ENCODE results near the gene YTHDC1. TPM values are rescaled to one million over a fixed set of nuclear protein-coding genes. Genes with fewer than 3 reads are reported as not detected.

YTHDC1 gene
- total and polyA plus RNA-seq, 2 experiments from 2014 or later: 29.8 to 38.0 TPM

DNA sequence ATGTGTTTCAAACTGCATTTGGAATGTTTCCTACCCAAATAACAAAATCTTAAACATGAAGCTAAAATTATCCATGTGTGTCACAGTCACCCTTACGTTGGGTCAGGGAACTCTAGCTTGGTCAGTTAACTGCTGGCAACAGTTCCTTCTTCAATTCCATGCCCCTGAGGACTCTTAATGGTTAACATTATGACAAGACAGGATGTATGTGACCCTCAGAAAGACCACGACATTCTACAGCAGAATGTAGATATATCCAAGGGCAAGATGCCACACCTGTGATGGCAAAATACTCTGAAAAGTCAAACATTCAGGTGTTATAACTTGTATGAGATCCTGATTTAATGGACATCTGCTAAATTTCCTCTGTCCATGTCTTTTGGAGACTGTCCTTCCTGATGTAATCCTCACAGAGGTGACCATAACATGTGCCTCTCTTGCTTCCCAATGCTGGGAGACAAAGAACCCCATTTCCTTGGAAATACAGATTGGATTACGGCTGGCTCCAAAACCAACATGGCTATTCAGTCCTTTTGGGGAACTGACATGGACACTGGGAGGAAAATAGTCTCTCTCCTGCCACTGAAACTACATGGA is 39.1 kb downstream of the YTHDC1 start:
- no peak overlapping the region for H3K9ac ChIP-seq
- WGBS, 2 experiments (ENCODE audit: low coverage in 1 of 2, low lambda C conversion rate in 2 of 2, missing lambda C conversion rate in 2 of 2): 67 to 70% methylated on average over 3 of the region's 3 CpGs
- TF ChIP-seq EZH2 (IDR thresholded peaks at IDR 0.05; ENCODE audit: insufficient read depth, poor library complexity, severe bottlenecking) (no peak), EZH2phosphoT487 (IDR thresholded peaks at IDR 0.05; ENCODE audit: insufficient read depth, low read depth) (no peak)
- no peak overlapping the region for H3K4me2 ChIP-seq (ENCODE audit: unreplicated experiment)
- H3F3A ChIP-seq (ENCODE audit: insufficient read depth): peaks cover 68% of the 10 kb centered on the region
- no peaks in the 10 kb centered on the region for H4K20me1 ChIP-seq (ENCODE audit: insufficient read depth)
- in situ Hi-C loops (cut with MboI): no loop called here
- no peak overlapping the region for H3K4me3 ChIP-seq
- no peaks in the 10 kb centered on the region for H3K9me3 ChIP-seq (ENCODE audit: low read depth)
- no peaks in the 10 kb centered on the region for H3K27me3 ChIP-seq (replicated peaks; ENCODE audit: insufficient read depth)
- H3K9me2 ChIP-seq (ENCODE audit: insufficient read depth): no peaks in the 10 kb centered on the region; the same call in 1 of the 2 replicates
- H3K36me3 ChIP-seq (ENCODE audit: low read depth): peaks cover 54% of the 10 kb centered on the region
- no peaks in the 10 kb centered on the region for H3K4me1 ChIP-seq (ENCODE audit: insufficient read depth)
- no peak for DNase-seq
- H2AFZ ChIP-seq: no peak overlapping the region
- H3K79me2 ChIP-seq (ENCODE audit: insufficient read depth): no peaks in the 10 kb centered on the region
- no peak overlapping the region for H3K27ac ChIP-seq

DNA sequence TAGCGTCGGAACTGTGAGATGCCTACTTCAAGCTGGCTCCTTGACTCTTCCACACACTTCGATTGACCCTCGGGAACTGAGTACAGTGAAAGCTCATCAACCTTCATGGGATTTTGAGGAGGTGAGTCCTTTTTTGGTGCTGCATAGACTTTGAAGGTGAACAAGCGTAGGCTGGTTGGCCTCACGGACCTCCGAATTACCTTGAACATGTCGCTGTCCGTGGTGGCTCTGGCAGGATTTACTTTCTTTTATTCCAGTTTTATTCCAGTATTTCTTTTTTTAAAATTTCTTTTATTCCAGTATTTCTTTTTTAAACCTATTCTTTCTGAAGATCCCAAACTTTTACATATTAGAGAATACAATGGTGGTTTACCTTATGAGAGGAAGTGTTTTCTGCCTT is 45.2 kb downstream of the YTHDC1 start:
- Histone ChIP-seq H3K9ac (no peak overlapping the region), H3K27ac (no peak overlapping the region), H3K4me2 (ENCODE audit: unreplicated experiment) (no peak overlapping the region), H3F3A (ENCODE audit: insufficient read depth) (peaks cover 19% of the 10 kb centered on the region), H4K20me1 (ENCODE audit: insufficient read depth) (no peaks in the 10 kb centered on the region), H3K9me2 (ENCODE audit: insufficient read depth) (no peaks in the 10 kb centered on the region; the same call in 1 of the 2 replicates), H2AFZ (no peak overlapping the region), H3K27me3 (replicated peaks; ENCODE audit: insufficient read depth) (no peaks in the 10 kb centered on the region), H3K4me3 (no peak overlapping the region), H3K36me3 (ENCODE audit: low read depth) (no peaks in the 10 kb centered on the region), H3K79me2 (ENCODE audit: insufficient read depth) (no peaks in the 10 kb centered on the region), H3K9me3 (ENCODE audit: low read depth) (no peaks in the 10 kb centered on the region), H3K4me1 (ENCODE audit: insufficient read depth) (no peaks in the 10 kb centered on the region)
- WGBS, 2 experiments (ENCODE audit: low coverage in 1 of 2, low lambda C conversion rate in 2 of 2, missing lambda C conversion rate in 2 of 2): 89 to 92% methylated on average over 9 of the region's 9 CpGs
- no peak for DNase-seq
- TF ChIP-seq EZH2phosphoT487 (IDR thresholded peaks at IDR 0.05; ENCODE audit: insufficient read depth, low read depth): no peak
- no peak for TF ChIP-seq EZH2 (IDR thresholded peaks at IDR 0.05; ENCODE audit: insufficient read depth, poor library complexity, severe bottlenecking)
- in situ Hi-C loops (cut with MboI): no loop called here

DNA sequence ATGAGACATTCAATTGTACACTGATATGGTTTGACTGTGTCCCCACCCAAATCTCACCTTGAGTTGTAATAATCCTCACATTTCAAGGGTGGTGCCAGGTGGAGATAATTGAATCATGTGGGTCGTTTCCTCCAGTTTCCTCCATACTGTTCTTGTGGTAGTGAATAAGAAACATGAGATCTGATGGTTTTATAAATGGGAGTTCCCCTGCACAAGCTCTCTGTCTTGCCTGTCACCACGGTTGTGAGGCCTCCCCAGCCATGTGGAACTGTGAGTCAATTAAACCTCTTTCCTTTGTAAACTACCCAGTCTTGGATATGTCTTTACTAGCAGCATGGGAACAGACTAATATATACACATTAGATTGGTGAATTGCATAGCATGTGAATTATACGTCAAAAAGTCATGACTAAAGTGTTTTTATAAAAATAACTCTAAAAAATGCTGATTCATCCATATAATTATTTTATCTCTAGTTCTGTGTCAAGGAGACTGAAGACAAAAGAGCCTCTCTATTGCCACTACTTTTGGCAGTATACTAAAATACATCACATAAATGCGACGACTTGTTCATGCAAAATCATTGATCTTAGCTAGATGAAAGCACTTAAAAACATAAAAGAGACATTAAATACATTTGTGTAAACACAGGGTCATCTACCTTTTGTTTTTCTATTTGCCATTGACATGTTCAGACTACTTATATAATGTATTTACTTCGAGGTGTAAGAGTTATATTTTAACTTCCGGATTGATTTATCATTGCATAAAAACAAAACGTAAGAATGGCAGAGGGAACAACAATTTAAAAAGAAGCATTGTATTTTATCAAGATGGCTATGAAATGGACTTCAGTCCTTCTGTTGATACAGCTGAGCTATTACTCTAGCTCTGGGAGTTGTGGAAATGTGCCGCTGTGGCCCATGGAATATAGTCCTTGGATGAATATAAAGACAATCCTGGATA is 50.1 kb downstream of the YTHDC1 start:
- no peaks in the 10 kb centered on the region for H3F3A ChIP-seq (ENCODE audit: insufficient read depth)
- TF ChIP-seq EZH2 (IDR thresholded peaks at IDR 0.05; ENCODE audit: insufficient read depth, poor library complexity, severe bottlenecking) (no peak), EZH2phosphoT487 (IDR thresholded peaks at IDR 0.05; ENCODE audit: insufficient read depth, low read depth) (no peak)
- H2AFZ ChIP-seq: no peak overlapping the region
- no peaks in the 10 kb centered on the region for H3K36me3 ChIP-seq (ENCODE audit: low read depth)
- no peak overlapping the region for H3K27ac ChIP-seq
- H3K4me1 ChIP-seq (ENCODE audit: insufficient read depth): no peaks in the 10 kb centered on the region; the same call in 1 of the 2 replicates
- no peaks in the 10 kb centered on the region; the same call in 1 of the 2 replicates for H3K27me3 ChIP-seq (replicated peaks; ENCODE audit: insufficient read depth)
- no peak overlapping the region for H3K9ac ChIP-seq
- in situ Hi-C loops (cut with MboI): no loop called here
- DNase-seq: no peak
- WGBS, 2 experiments (ENCODE audit: low coverage in 1 of 2, low lambda C conversion rate in 2 of 2, missing lambda C conversion rate in 2 of 2): 58 to 60% methylated on average over 9 of the region's 9 CpGs
- H3K9me3 ChIP-seq (ENCODE audit: low read depth): no peaks in the 10 kb centered on the region
- H3K4me2 ChIP-seq (ENCODE audit: unreplicated experiment): no peak overlapping the region
- H3K4me3 ChIP-seq: no peak overlapping the region
- H3K9me2 ChIP-seq (ENCODE audit: insufficient read depth): no peaks in the 10 kb centered on the region
- H3K79me2 ChIP-seq (ENCODE audit: insufficient read depth): no peaks in the 10 kb centered on the region
- no peaks in the 10 kb centered on the region for H4K20me1 ChIP-seq (ENCODE audit: insufficient read depth)

DNA sequence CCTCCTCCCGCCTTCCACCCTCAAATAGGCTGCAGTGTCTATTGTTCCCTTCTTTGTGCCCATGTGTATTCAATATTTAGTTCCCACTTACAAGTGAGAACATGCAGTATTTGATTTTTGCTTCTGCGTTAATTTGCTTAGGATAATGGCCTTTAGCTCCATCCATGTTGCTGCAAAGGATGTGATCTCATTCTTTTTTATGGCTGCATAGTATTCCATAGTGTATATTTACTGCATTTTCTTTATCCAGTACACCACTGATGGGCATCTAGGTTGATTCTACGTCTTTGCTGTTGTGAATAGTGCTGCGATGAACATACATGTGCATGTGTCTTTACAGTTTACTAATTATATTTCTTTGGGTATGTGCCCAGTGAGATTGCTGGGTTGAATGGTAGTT is 52.8 kb downstream of the YTHDC1 start:
- Histone ChIP-seq H3K79me2 (ENCODE audit: insufficient read depth) (no peaks in the 10 kb centered on the region), H3K9ac (no peak overlapping the region), H3K36me3 (ENCODE audit: low read depth) (no peaks in the 10 kb centered on the region), H3K4me2 (ENCODE audit: unreplicated experiment) (no peak overlapping the region), H2AFZ (no peak overlapping the region), H3K4me1 (ENCODE audit: insufficient read depth) (no peaks in the 10 kb centered on the region; the same call in 1 of the 2 replicates), H4K20me1 (ENCODE audit: insufficient read depth) (no peaks in the 10 kb centered on the region), H3K9me2 (ENCODE audit: insufficient read depth) (no peaks in the 10 kb centered on the region), H3K27me3 (replicated peaks; ENCODE audit: insufficient read depth) (no peaks in the 10 kb centered on the region; the same call in 1 of the 2 replicates), H3K9me3 (ENCODE audit: low read depth) (no peaks in the 10 kb centered on the region), H3K4me3 (no peak overlapping the region), H3F3A (ENCODE audit: insufficient read depth) (no peaks in the 10 kb centered on the region), H3K27ac (no peak overlapping the region)
- WGBS, 2 experiments (ENCODE audit: low coverage in 1 of 2, low lambda C conversion rate in 2 of 2, missing lambda C conversion rate in 2 of 2): 58 to 60% methylated on average over 4 of the region's 4 CpGs
- in situ Hi-C loops (cut with MboI): no loop called here
- no peak for DNase-seq
- TF ChIP-seq EZH2phosphoT487 (IDR thresholded peaks at IDR 0.05; ENCODE audit: insufficient read depth, low read depth) (no peak), EZH2 (IDR thresholded peaks at IDR 0.05; ENCODE audit: insufficient read depth, poor library complexity, severe bottlenecking) (no peak)

Measured in GM23248 (cell line).